Measurements from ENCODE around the gene CLIP1.

The CLIP1 gene

GRCh38 chr12:122243965-122244364 is 178.5 kb downstream of the CLIP1 start:
- peak; percentile 14 for DNase-seq

GRCh38 chr12:122238861-122239260 is 183.6 kb downstream of the CLIP1 start:
- DNase-seq, result no peak

- no peak for DNase-seq
Observed at GRCh38 chr12:122235741-122236140, 186.7 kb downstream of the CLIP1 start.

GRCh38 chr12:122232691-122233090 is 189.8 kb downstream of the CLIP1 start:
- no peak for DNase-seq

- DNase-seq, result no peak
Observed at GRCh38 chr12:122230798-122231197, 191.7 kb downstream of the CLIP1 start.

- DNase-seq, result no peak
Observed at GRCh38 chr12:122228092-122228491, 194.4 kb downstream of the CLIP1 start.

GRCh38 chr12:122227341-122227740 is 195.1 kb downstream of the CLIP1 start:
- DNase-seq, result peak; percentile 79

GRCh38 chr12:122226366-122227125 is 195.9 kb downstream of the CLIP1 start:
- DNase-seq, result no peak

- DNase-seq, result peak; percentile 100
Observed at GRCh38 chr12:122225683-122226365, 196.6 kb downstream of the CLIP1 start, which contains the start of gene DIABLO. Gene DIABLO (minus strand): TSS chr12:122226052. CDS start chr12:122226014, 38 bp downstream.

All from activated gamma-delta T cell treated with Interleukin-2 at 50 U/mL for 16 hours (primary cell).